Ovary (tissue), 9 donors: ENCODE data around the gene GNL2. TPM values are rescaled to one million over a fixed set of nuclear protein-coding genes. Genes with fewer than 3 reads are reported as not detected.

Experiments used
- DNase-seq, 5 donors: peaks; one replicate each; pipeline ENCODE4 v3.0.0-alpha.2; 2019 to 2020
- H3K27ac ChIP-seq, 2 donors: fragments of 200-600 bp; one replicate each; pipeline versions ENCODE4 v1.5.1 to v1.8.0; 2019 to 2022
- H3K27me3 ChIP-seq: fragments of 200-600 bp; one replicate; pipeline ENCODE4 v1.8.0; 2022
- H3K36me3 ChIP-seq: fragments of 200-600 bp; sonication (generic); one replicate; pipeline ENCODE4 v1.5.1; 2019
- H3K4me1 ChIP-seq: one replicate; pipeline ENCODE4 v1.8.1; 2013; ENCODE audit warnings: mild to moderate bottlenecking, moderate library complexity; ENCODE audit not compliant: insufficient read depth
- H3K4me3 ChIP-seq: fragments of 200-600 bp; sonication (generic); one replicate; pipeline ENCODE4 v1.5.1; 2017
- H3K9me3 ChIP-seq, 2 donors: fragments of 200-600 bp in 1 of 2; sonication (generic) in 1 of 2; one replicate each; pipeline versions ENCODE4 v1.5.1 to v1.8.1; 2013 to 2019; ENCODE audit warnings: mild to moderate bottlenecking in 1 of 2, moderate library complexity in 1 of 2
- EP300 ChIP-seq: sonication (generic); formaldehyde crosslinking; IDR thresholded peaks from one replicate; pipeline ENCODE4 v1.6.1; 2017; ENCODE audit warnings: antibody characterized with exemption
- POLR2A ChIP-seq: fragments of 450-650 bp; IDR thresholded peaks from one replicate; pipeline ENCODE4 v1.6.1; 2017; ENCODE audit warnings: antibody characterized with exemption, mild to moderate bottlenecking, moderate library complexity
- WGBS, 3 donors: extraction: QIAGEN DNeasy Blood & Tissue Kit in 1 of 3; methylation state at CpG; one replicate each; pipeline versions ENCODE4 v1.1.5 to v1.1.7; 2013 to 2017; 5-methylcytosine and 5-hydroxymethylcytosine counted together
- intact Hi-C, 4 donors: fragments of 100-400 bp; cut with DNase I; formaldehyde crosslinking; loops; one replicate each; pipeline versions ENCODE4 v1.11.0 to v1.15.1; 2022 to 2023
- polyA plus RNA-seq, 2 donors: library from polyadenylated mRNA; stranded (reverse); fragments of 200-250 nt in 1 of 2; fragments of 350-450 nt in 1 of 2; fragmentation: Illumina TruSeq in 1 of 2; extraction: RNeasy Lipid Tissue Mini Kit (QIAGEN cat#74804) in 1 of 2; gene quantifications; one replicate each; pipeline ENCODE4 v1.2.3, GENCODE V29; 2013 to 2014
- total RNA-seq, 7 donors: library from RNA; depleted of rRNA in 2 of 7; stranded (reverse); fragments of >200 nt in 2 of 7; fragmentation: NEBNext Ultra II Directional in 3 of 7; extraction: Animal tissue kit (Norgen Biotek cat#: 25700) in 3 of 7; gene quantifications; one replicate each; pipeline versions ENCODE4 v1.1.0 to v1.2.4, GENCODE V29; 2016 to 2023
- TF ChIP-seq, protein P1 (sequence below), 3 donors: fragments of 450-650 bp in 2 of 3; fragments of 200-600 bp in 1 of 3; IDR thresholded peaks; one replicate each; pipeline versions ENCODE4 v1.5.1 to v1.8.0; 2016 to 2022; ENCODE audit warnings: antibody characterized with exemption in 3 of 3, mild to moderate bottlenecking in 1 of 3
- donor health status: DM: no; HTN: no; CAD: no; lungs with moderate emphysema.
- donor health status: DM: no; HTN: no; CAD: no.
- donor health status: Bipolar disorder and iron deficiency.
- donor health status: DM: yes; HTN: yes; CAD: no.
- donor health status: DM: no; HTN: no; CAD: no.
- donor health status: DM: yes; HTN: yes; CAD: no.

Gene GNL2
- total and polyA plus RNA-seq, 9 donors, result 22.3 to 44.5 (median 31.7) TPM

DNA sequence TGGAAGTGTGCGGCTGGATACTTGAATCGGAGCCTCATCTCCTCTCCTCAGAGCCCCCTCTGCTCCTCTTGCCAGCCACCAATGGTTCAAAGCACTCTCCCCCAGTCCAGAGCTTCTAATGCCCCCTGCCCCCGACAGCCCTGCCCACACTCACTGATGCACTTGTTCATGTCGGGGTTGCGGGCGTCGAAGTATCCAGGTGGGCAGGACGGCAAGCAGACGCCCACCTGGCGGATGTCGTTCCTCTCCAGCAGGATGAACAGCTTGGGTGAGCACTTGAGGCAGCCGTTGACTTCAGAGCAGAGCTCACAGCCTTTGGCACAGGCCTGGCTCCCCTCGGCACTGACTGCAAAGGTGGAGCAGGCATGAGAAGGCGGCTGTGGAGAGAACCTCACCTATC is 20.6 kb upstream of the GNL2 start:
- no peak for DNase-seq
- no peak overlapping the region for H3K27ac ChIP-seq
- intact Hi-C loops, result no loop called here
- no peak overlapping the region for H3K4me3 ChIP-seq
- H3K9me3 ChIP-seq, result no peaks in the 10 kb centered on the region
- no peaks in the 10 kb centered on the region for H3K4me1 ChIP-seq
- TF ChIP-seq, protein P1, sequence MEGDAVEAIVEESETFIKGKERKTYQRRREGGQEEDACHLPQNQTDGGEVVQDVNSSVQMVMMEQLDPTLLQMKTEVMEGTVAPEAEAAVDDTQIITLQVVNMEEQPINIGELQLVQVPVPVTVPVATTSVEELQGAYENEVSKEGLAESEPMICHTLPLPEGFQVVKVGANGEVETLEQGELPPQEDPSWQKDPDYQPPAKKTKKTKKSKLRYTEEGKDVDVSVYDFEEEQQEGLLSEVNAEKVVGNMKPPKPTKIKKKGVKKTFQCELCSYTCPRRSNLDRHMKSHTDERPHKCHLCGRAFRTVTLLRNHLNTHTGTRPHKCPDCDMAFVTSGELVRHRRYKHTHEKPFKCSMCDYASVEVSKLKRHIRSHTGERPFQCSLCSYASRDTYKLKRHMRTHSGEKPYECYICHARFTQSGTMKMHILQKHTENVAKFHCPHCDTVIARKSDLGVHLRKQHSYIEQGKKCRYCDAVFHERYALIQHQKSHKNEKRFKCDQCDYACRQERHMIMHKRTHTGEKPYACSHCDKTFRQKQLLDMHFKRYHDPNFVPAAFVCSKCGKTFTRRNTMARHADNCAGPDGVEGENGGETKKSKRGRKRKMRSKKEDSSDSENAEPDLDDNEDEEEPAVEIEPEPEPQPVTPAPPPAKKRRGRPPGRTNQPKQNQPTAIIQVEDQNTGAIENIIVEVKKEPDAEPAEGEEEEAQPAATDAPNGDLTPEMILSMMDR (IDR thresholded peaks at IDR 0.05), result no peak
- TF ChIP-seq EP300, result no peak
- TF ChIP-seq POLR2A, result no peak
- H3K27me3 ChIP-seq, result no peaks in the 10 kb centered on the region
- no peaks in the 10 kb centered on the region for H3K36me3 ChIP-seq
- 73 to 83% (median 80%) methylated on average over 14 of the region's 14 CpGs for WGBS, 3 donors

DNA sequence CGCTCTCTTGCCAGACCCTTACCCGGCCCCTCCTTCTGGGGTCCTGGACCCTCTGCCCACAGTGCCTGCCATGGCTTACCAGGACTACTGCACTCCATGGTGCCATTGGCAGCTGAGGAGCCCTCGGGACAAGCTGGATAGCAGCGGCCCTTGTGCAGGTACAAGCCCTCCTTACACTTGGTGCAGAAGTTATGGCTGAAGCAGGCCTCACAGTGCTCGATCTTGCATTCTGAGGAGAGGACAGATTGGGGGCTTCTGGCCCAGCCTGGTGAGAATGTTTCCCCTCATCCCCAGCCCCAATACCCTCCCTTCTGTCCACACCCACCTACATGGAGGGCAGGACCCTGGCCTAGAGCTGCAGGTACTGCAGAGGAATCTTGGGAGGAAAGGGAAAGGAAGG is 18.4 kb upstream of the GNL2 start:
- no peak for DNase-seq
- Histone ChIP-seq H3K4me3 (no peak overlapping the region), H3K27ac (no peak overlapping the region), H3K4me1 (no peaks in the 10 kb centered on the region), H3K36me3 (no peaks in the 10 kb centered on the region), H3K27me3 (no peaks in the 10 kb centered on the region), H3K9me3 (no peaks in the 10 kb centered on the region)
- TF ChIP-seq EP300 (no peak), POLR2A (no peak)
- TF ChIP-seq, protein P1 (IDR thresholded peaks at IDR 0.05), result no peak
- intact Hi-C loops, result no loop called here
- 80 to 92% (median 85%) methylated on average over 5 of the region's 5 CpGs for WGBS, 3 donors

DNA sequence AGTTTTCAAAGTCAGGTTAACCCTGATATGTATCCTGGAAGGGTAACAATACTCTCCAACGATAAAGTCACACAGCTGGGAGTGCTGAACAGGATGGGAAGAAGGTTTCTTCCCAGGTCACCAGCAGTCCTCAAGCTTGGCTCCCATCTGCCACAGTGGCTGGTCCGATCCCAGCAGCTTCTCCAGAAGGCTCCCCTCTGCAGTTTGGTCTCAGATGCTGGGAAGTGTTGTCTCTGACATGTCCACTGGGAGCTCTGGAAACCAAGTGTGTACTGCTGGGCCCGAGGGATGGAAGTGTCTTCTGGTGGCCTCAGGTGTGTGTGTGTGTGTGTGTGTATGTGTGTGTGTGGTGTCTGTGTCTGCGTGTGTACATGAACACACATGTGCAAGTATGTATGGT is 16.4 kb upstream of the GNL2 start:
- no peaks in the 10 kb centered on the region for H3K27me3 ChIP-seq

DNA sequence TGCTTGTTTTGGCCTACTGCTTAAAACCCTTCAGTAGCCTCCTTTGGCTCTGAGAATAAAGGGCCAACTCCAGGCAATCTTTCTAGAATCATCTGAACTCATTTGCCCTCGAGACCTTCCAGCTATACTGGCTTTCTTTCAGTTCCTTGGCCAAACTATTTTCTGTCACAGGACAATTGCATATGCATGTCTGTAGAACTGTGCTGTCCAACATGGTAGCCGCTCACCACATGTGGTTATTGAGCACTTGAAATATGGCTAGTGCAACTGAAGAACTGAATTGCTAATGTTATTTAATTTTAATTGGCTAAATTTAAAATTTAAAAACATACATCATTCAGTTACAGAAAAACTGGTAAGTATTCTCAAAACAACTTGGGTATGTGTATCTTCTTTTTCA is 14.3 kb upstream of the GNL2 start:
- H3K27ac ChIP-seq, result no peak overlapping the region
- H3K36me3 ChIP-seq, result no peaks in the 10 kb centered on the region
- intact Hi-C loops, result loop anchor here in 1 of 4 donors (10.0 kb wide), 1 partner anchor 75 kb away; no protein-coding TSS in a partner anchor
- WGBS, 3 donors, result 71 to 88% (median 85%) methylated on average over 2 of the region's 2 CpGs
- TF ChIP-seq, protein P1 (IDR thresholded peaks at IDR 0.05), result no peak
- TF ChIP-seq POLR2A (no peak), EP300 (no peak)
- no peaks in the 10 kb centered on the region for H3K9me3 ChIP-seq
- DNase-seq, result no peak
- no peaks in the 10 kb centered on the region for H3K27me3 ChIP-seq
- H3K4me1 ChIP-seq, result no peaks in the 10 kb centered on the region
- no peak overlapping the region for H3K4me3 ChIP-seq

More for the DNA sequence above, 16.4 kb upstream of the GNL2 start:
- H3K9me3 ChIP-seq, result no peaks in the 10 kb centered on the region
- H3K27ac ChIP-seq, result no peak overlapping the region
- intact Hi-C loops, result no loop called here
- H3K36me3 ChIP-seq, result no peaks in the 10 kb centered on the region
- H3K4me3 ChIP-seq, result no peak overlapping the region
- DNase-seq, result no peak
- no peaks in the 10 kb centered on the region for H3K4me1 ChIP-seq
- WGBS, 3 donors, result 52 to 66% (median 63%) methylated on average over 4 of the region's 4 CpGs
- TF ChIP-seq POLR2A (no peak), EP300 (no peak)
- TF ChIP-seq, protein P1 (IDR thresholded peaks at IDR 0.05), result no peak
